GM18861 (cell line): ENCODE measurements around the gene TBC1D9.
"Not testable (repeated sequence)": the region's sequence is repeated elsewhere in the genome, so short reads cannot be mapped to it uniquely, and the experiment has no call there.

Experiments used
- ATAC-seq: cut with Tn5 transposase; IDR thresholded peaks from one replicate; pipeline ENCODE4 v1.9.1; 2021; ENCODE audit not compliant: unreplicated experiment

The TBC1D9 gene

GRCh38 chr4:140754918-140755773 lies 1.0 kb downstream of the TBC1D9 start:
- ATAC-seq, result no peak

GRCh38 chr4:140753329-140753728 lies 2.9 kb downstream of the TBC1D9 start:
- ATAC-seq, result no peak

- ATAC-seq, result no peak
Measured at GRCh38 chr4:140752291-140753068, 3.7 kb downstream of the TBC1D9 start.

GRCh38 chr4:140750470-140750869 lies 5.7 kb downstream of the TBC1D9 start:
- ATAC-seq, result no peak

GRCh38 chr4:140748171-140748570 lies 8.0 kb downstream of the TBC1D9 start:
- no peak for ATAC-seq

- ATAC-seq, result not testable (repeated sequence)
Measured at GRCh38 chr4:140746546-140746945, 9.6 kb downstream of the TBC1D9 start.

- ATAC-seq, result no peak
Measured at GRCh38 chr4:140744421-140744820, 11.8 kb downstream of the TBC1D9 start.

- peak; percentile 73 for ATAC-seq
Measured at GRCh38 chr4:140743194-140743931, 12.8 kb downstream of the TBC1D9 start.

GRCh38 chr4:140742838-140743193 lies 13.4 kb downstream of the TBC1D9 start:
- no peak for ATAC-seq

GRCh38 chr4:140740906-140741670 lies 15.1 kb downstream of the TBC1D9 start:
- ATAC-seq, result no peak

- no peak for ATAC-seq
Measured at GRCh38 chr4:140740422-140740821, 15.8 kb downstream of the TBC1D9 start.

- no peak for ATAC-seq
Measured at GRCh38 chr4:140739971-140740370, 16.2 kb downstream of the TBC1D9 start.

GRCh38 chr4:140738139-140738538 lies 18.0 kb downstream of the TBC1D9 start:
- no peak for ATAC-seq

GRCh38 chr4:140736669-140737343 lies 19.4 kb downstream of the TBC1D9 start:
- ATAC-seq, result no peak

- ATAC-seq, result no peak
Measured at GRCh38 chr4:140735779-140736391, 20.3 kb downstream of the TBC1D9 start.

- no peak for ATAC-seq
Measured at GRCh38 chr4:140735317-140735716, 20.9 kb downstream of the TBC1D9 start.

- no peak for ATAC-seq
Measured at GRCh38 chr4:140732780-140733179, 23.4 kb downstream of the TBC1D9 start.

GRCh38 chr4:140729344-140730049 lies 26.7 kb downstream of the TBC1D9 start:
- no peak for ATAC-seq
